HTERT RPE-1 (cell line): ENCODE measurements around the gene TLR10.

Source experiments
- in situ Hi-C: fragments of 300-500 bp; cut with MboI; formaldehyde crosslinking; loops from 4 replicates; pipeline ENCODE4 v1.14.3; 2020; ENCODE audit warnings: low sequenced_read_pairs

Gene TLR10

GRCh38 chr4:38733663-38734062 lies 49.1 kb downstream of the TLR10 start:
- in situ Hi-C loops, result no loop called here

GRCh38 chr4:38730830-38731646 lies 51.8 kb downstream of the TLR10 start:
- in situ Hi-C loops, result no loop called here

- in situ Hi-C loops, result no loop called here
Measured at GRCh38 chr4:38730493-38730829, 52.3 kb downstream of the TLR10 start.

- in situ Hi-C loops, result no loop called here
Measured at GRCh38 chr4:38728631-38729141, 54.1 kb downstream of the TLR10 start.

- in situ Hi-C loops, result no loop called here
Measured at GRCh38 chr4:38724475-38724808, 58.3 kb downstream of the TLR10 start.

- in situ Hi-C loops, result no loop called here
Measured at GRCh38 chr4:38723726-38724474, 58.9 kb downstream of the TLR10 start.

- in situ Hi-C loops, result no loop called here
Measured at GRCh38 chr4:38723114-38723513, 59.7 kb downstream of the TLR10 start.
